ENCODE measurements around the gene MATN1.

The MATN1 gene

DNA sequence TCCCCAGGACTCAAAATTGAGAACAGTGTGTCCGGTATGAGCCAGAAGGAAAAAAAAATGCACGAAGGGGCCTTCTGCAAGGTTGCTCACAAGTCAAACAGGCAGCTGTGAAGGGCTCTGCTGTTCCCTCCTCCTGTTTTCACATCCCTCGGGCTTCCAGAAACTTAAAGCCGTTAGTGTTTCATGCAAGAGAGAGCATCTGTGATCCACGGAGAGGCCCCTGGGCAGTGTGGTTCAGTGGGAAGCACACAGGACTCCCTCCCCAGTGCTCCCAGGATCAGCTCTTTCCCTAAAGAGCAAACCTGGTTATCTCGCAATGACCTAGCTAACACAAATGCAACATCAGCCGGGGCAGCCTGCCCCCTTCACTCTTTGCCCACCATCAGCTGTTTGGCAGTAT, 2.9 kb upstream of the MATN1 start:
- Histone ChIP-seq H3K27me3 (replicated peaks; ENCODE audit: control insufficient read depth, insufficient read depth, low read length) (no peaks in the 10 kb centered on the region), H3K4me1 (ENCODE audit: control insufficient read depth, insufficient read depth, low read length) (no peaks in the 10 kb centered on the region), H3K36me3 (ENCODE audit: control insufficient read depth, insufficient read depth, low read length, severe bottlenecking) (no peaks in the 10 kb centered on the region), H3K9me3 (ENCODE audit: control insufficient read depth, low read length) (no peaks in the 10 kb centered on the region), H3K4me3 (ENCODE audit: low read length) (no peak overlapping the region), H3K9ac (ENCODE audit: low read length) (no peak overlapping the region)
- DNase-seq (ENCODE audit: low read depth), result peak; percentile 39

DNA sequence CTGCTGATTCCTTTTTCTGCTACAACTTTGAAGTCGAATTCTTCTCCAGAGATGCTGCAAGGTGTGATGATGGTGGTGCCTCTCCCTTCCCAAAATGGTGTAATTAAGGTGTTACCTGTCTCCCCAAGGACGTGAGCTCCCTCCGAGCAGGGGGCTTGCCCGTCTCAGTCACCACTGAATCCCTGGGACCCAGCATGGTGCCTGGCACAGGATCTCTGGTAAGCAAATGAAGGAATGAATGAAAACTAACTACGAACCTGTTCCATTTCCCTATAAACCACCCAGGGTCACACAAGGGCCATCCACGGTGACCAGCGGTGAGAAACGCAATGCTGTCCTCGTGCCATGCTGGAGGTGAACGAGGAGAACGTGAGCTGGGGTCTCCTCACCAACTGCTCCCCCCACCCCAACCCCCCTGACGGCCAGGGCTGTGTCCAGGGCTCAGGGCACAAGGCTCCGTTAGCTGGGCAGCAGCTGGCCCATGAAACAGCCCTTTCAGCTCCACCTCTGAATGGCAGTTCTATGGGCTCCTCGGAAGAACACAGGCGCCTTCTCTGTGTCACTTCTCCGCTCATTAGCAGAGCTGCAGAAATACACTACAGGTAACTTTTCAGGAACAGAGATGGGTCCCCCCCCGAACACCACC, 2.2 kb upstream of the MATN1 start:
- DNase-seq (ENCODE audit: low read depth), result no peak
- Histone ChIP-seq H3K4me1 (ENCODE audit: control insufficient read depth, insufficient read depth, low read length) (no peaks in the 10 kb centered on the region), H3K9me3 (ENCODE audit: control insufficient read depth, low read length) (no peaks in the 10 kb centered on the region), H3K36me3 (ENCODE audit: control insufficient read depth, insufficient read depth, low read length, severe bottlenecking) (no peaks in the 10 kb centered on the region), H3K4me3 (ENCODE audit: low read length) (no peak overlapping the region), H3K9ac (ENCODE audit: low read length) (no peak overlapping the region), H3K27me3 (replicated peaks; ENCODE audit: control insufficient read depth, insufficient read depth, low read length) (no peaks in the 10 kb centered on the region)

DNA sequence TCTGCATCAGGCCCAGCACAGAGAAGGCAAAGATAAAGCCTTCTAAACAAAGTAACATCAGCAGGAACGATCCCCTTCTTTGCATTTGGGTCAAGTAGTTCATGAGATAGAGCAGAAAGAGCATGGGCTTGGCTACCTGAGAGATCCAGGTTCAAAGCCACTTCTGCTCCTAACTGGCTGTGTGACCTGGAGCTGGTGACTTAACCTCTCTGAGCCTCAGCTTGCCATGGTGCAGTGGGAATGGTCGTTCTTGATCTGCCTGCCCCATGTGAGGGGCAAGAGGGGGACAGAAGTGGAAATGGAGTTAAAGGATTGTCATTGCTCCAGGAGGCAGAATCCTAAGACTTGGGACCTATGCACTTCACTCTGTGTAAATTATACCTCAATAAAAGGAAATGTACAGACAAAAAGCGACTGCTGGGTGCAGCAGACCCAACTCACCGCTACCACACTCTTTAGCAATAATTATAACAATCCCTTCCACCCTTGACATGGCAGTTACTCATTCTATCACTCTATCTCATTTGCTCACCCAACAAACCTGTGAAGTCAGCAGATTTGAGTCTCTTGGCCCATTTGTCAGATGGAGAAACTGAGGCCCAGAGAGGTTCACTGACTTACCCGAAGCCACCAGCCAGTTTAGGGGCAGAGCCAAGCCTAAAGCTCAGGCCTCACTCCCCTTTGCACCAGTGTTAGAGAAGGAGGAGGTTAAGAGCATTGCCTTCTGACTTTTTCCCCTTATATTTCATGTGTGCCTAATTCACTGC, 1.5 kb upstream of the MATN1 start:
- DNase-seq (ENCODE audit: low read depth), result no peak
- H3K4me3 ChIP-seq (ENCODE audit: low read length), result no peak overlapping the region
- H3K9me3 ChIP-seq (ENCODE audit: control insufficient read depth, low read length), result no peaks in the 10 kb centered on the region

DNA sequence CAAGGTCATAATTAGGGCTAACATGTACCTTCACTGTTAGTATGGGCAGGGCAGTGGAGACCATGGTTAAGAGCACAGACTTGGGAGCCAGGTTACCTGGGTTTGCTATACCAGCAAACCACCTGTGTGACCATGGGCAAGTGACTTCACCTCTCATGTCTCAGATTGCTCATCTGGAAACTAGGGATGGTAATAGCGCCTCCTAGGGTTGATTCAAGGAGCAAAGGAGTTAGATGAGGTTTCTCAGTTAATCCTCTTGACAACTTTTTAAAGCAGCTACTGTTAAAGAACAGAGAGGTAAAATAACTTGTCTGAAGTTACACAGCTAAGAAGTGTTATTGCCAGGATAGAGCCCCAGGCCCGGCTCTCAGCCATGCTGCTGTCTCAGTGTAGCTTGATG, 790 bp upstream of the MATN1 start:
- DNase-seq (ENCODE audit: low read depth), result no peak
- H3K4me3 ChIP-seq (ENCODE audit: low read length), result no peak overlapping the region
- no peaks in the 10 kb centered on the region for H3K27me3 ChIP-seq (replicated peaks; ENCODE audit: control insufficient read depth, insufficient read depth, low read length)
- no peak overlapping the region for H3K9ac ChIP-seq (ENCODE audit: low read length)
- peaks cover 6% of the 10 kb centered on the region for H3K4me1 ChIP-seq (ENCODE audit: control insufficient read depth, insufficient read depth, low read length)
- H3K9me3 ChIP-seq (ENCODE audit: control insufficient read depth, low read length), result no peaks in the 10 kb centered on the region
- no peaks in the 10 kb centered on the region for H3K36me3 ChIP-seq (ENCODE audit: control insufficient read depth, insufficient read depth, low read length, severe bottlenecking)

More for the DNA sequence above, 1.5 kb upstream of the MATN1 start:
- no peaks in the 10 kb centered on the region for H3K4me1 ChIP-seq (ENCODE audit: control insufficient read depth, insufficient read depth, low read length)
- H3K27me3 ChIP-seq (replicated peaks; ENCODE audit: control insufficient read depth, insufficient read depth, low read length), result no peaks in the 10 kb centered on the region
- no peak overlapping the region for H3K9ac ChIP-seq (ENCODE audit: low read length)
- H3K36me3 ChIP-seq (ENCODE audit: control insufficient read depth, insufficient read depth, low read length, severe bottlenecking), result no peaks in the 10 kb centered on the region

- no peak for DNase-seq (ENCODE audit: low read depth)
- Histone ChIP-seq H3K4me3 (ENCODE audit: low read length) (no peak overlapping the region), H3K27me3 (replicated peaks; ENCODE audit: control insufficient read depth, insufficient read depth, low read length) (no peaks in the 10 kb centered on the region), H3K4me1 (ENCODE audit: control insufficient read depth, insufficient read depth, low read length) (peaks cover 11% of the 10 kb centered on the region), H3K9ac (ENCODE audit: low read length) (no peak overlapping the region), H3K9me3 (ENCODE audit: control insufficient read depth, low read length) (no peaks in the 10 kb centered on the region), H3K36me3 (ENCODE audit: control insufficient read depth, insufficient read depth, low read length, severe bottlenecking) (no peaks in the 10 kb centered on the region)
These were observed 1.4 kb downstream of the MATN1 start for GRCh38 chr1:30721812-30722537.

GRCh38 chr1:30721341-30721793, 2.0 kb downstream of the MATN1 start:
- peaks cover 11% of the 10 kb centered on the region for H3K4me1 ChIP-seq (ENCODE audit: control insufficient read depth, insufficient read depth, low read length)
- H3K36me3 ChIP-seq (ENCODE audit: control insufficient read depth, insufficient read depth, low read length, severe bottlenecking), result no peaks in the 10 kb centered on the region
- H3K9ac ChIP-seq (ENCODE audit: low read length), result no peak overlapping the region
- no peaks in the 10 kb centered on the region for H3K27me3 ChIP-seq (replicated peaks; ENCODE audit: control insufficient read depth, insufficient read depth, low read length)
- no peaks in the 10 kb centered on the region for H3K9me3 ChIP-seq (ENCODE audit: control insufficient read depth, low read length)
- H3K4me3 ChIP-seq (ENCODE audit: low read length), result no peak overlapping the region
- DNase-seq (ENCODE audit: low read depth), result no peak

GRCh38 chr1:30720271-30721223, 2.8 kb downstream of the MATN1 start:
- Histone ChIP-seq H3K9me3 (ENCODE audit: control insufficient read depth, low read length) (peaks cover under 1% of the 10 kb centered on the region), H3K27me3 (replicated peaks; ENCODE audit: control insufficient read depth, insufficient read depth, low read length) (no peaks in the 10 kb centered on the region), H3K4me1 (ENCODE audit: control insufficient read depth, insufficient read depth, low read length) (peaks cover 11% of the 10 kb centered on the region), H3K9ac (ENCODE audit: low read length) (no peak overlapping the region), H3K4me3 (ENCODE audit: low read length) (no peak overlapping the region), H3K36me3 (ENCODE audit: control insufficient read depth, insufficient read depth, low read length, severe bottlenecking) (no peaks in the 10 kb centered on the region)
- no peak for DNase-seq (ENCODE audit: low read depth)

GRCh38 chr1:30719406-30720270, 3.7 kb downstream of the MATN1 start:
- Histone ChIP-seq H3K36me3 (ENCODE audit: control insufficient read depth, insufficient read depth, low read length, severe bottlenecking) (no peaks in the 10 kb centered on the region), H3K4me1 (ENCODE audit: control insufficient read depth, insufficient read depth, low read length) (peaks cover 11% of the 10 kb centered on the region), H3K4me3 (ENCODE audit: low read length) (peak overlapping the region; percentile 76), H3K9ac (ENCODE audit: low read length) (peak overlapping the region; percentile 82), H3K9me3 (ENCODE audit: control insufficient read depth, low read length) (peaks cover 8% of the 10 kb centered on the region), H3K27me3 (replicated peaks; ENCODE audit: control insufficient read depth, insufficient read depth, low read length) (no peaks in the 10 kb centered on the region)
- no peak for DNase-seq (ENCODE audit: low read depth)

GRCh38 chr1:30718636-30719405, 4.6 kb downstream of the MATN1 start:
- peak; percentile 90 for DNase-seq (ENCODE audit: low read depth)
- no peaks in the 10 kb centered on the region for H3K36me3 ChIP-seq (ENCODE audit: control insufficient read depth, insufficient read depth, low read length, severe bottlenecking)

More at GRCh38 chr1:30718636-30719405, 4.6 kb downstream of the MATN1 start:
- H3K4me1 ChIP-seq (ENCODE audit: control insufficient read depth, insufficient read depth, low read length), result peaks cover 11% of the 10 kb centered on the region
- no peaks in the 10 kb centered on the region for H3K27me3 ChIP-seq (replicated peaks; ENCODE audit: control insufficient read depth, insufficient read depth, low read length)
- peak overlapping the region; percentile 82 for H3K9ac ChIP-seq (ENCODE audit: low read length)
- peaks cover 8% of the 10 kb centered on the region for H3K9me3 ChIP-seq (ENCODE audit: control insufficient read depth, low read length)
- peak overlapping the region; percentile 76 for H3K4me3 ChIP-seq (ENCODE audit: low read length)
